HepG2 (cell line): Measurements from ENCODE around the gene SNED1. TPM values are rescaled to one million over a fixed set of nuclear protein-coding genes. Genes with fewer than 3 reads are reported as not detected.

ENCODE experiments used
- ARID4A ChIP-seq: sonication (generic); formaldehyde crosslinking; IDR thresholded peaks from 2 replicates; pipeline ENCODE4 v1.5.0; 2020; ENCODE audit warnings: mild to moderate bottlenecking, missing genetic modification reagents, borderline replicate concordance
- CREB1 ChIP-seq, 2 experiments: fragments of 450-650 bp in 1 of 2; IDR thresholded peaks; 2 replicates each; pipeline ENCODE4 v1.6.1; 2016 to 2017; ENCODE audit warnings: control low read depth in 1 of 2, mild to moderate bottlenecking in 1 of 2, missing compliant biosample characterization in 1 of 2, missing genetic modification characterization in 1 of 2
- ELF4 ChIP-seq: sonication (generic); formaldehyde crosslinking; IDR thresholded peaks from 2 replicates; pipeline ENCODE4 v1.5.0; 2020; ENCODE audit warnings: missing genetic modification reagents, mild to moderate bottlenecking, moderate library complexity, borderline replicate concordance
- ELK4 ChIP-seq: sonication (generic); formaldehyde crosslinking; IDR thresholded peaks from 2 replicates; pipeline ENCODE4 v1.9.0; 2021; ENCODE audit warnings: missing genetic modification reagents, borderline replicate concordance
- GATAD1 ChIP-seq: IDR thresholded peaks from 2 replicates; pipeline ENCODE4 v1.6.1; 2016; ENCODE audit warnings: missing genetic modification reagents, missing compliant biosample characterization
- JARID2 ChIP-seq: sonication (generic); formaldehyde crosslinking; IDR thresholded peaks from 2 replicates; pipeline ENCODE4 v1.8.1; 2023; ENCODE audit warnings: missing genetic modification reagents, inconsistent platforms; ENCODE audit not compliant: insufficient replicate concordance
- JUN ChIP-seq: sonication (generic); formaldehyde crosslinking; IDR thresholded peaks from 2 replicates; pipeline ENCODE4 v1.4.0; 2020; ENCODE audit warnings: mild to moderate bottlenecking, missing genetic modification reagents
- LCORL ChIP-seq, 2 experiments: fragments of 450-650 bp in 1 of 2; sonication (generic) in 1 of 2; formaldehyde crosslinking in 1 of 2; IDR thresholded peaks; 2 replicates each; pipeline versions ENCODE4 v1.5.0 to v1.6.1; 2017 to 2020; ENCODE audit warnings: antibody characterized with exemption in 1 of 2, missing genetic modification reagents in 1 of 2
- MBNL3 ChIP-seq: fragments of 250-450 bp; sonication (Bioruptor Pico); conservative IDR thresholded peaks from 2 replicates; pipeline ENCODE4 v1.8.0; 2022; ENCODE audit warnings: mild to moderate bottlenecking, inconsistent platforms
- RFX1 ChIP-seq: fragments of 450-650 bp; IDR thresholded peaks from 2 replicates; pipeline ENCODE4 v1.6.1; 2017
- STAT6 ChIP-seq: sonication (generic); formaldehyde crosslinking; IDR thresholded peaks from 2 replicates; pipeline ENCODE4 v1.4.0; 2020; ENCODE audit warnings: missing genetic modification reagents, mild to moderate bottlenecking, borderline replicate concordance
- ZBTB10 ChIP-seq: sonication (generic); formaldehyde crosslinking; IDR thresholded peaks from 2 replicates; pipeline ENCODE4 v1.4.0; 2020; ENCODE audit warnings: missing genetic modification reagents, borderline replicate concordance
- ZFAT ChIP-seq: sonication (generic); formaldehyde crosslinking; conservative IDR thresholded peaks from 2 replicates; pipeline ENCODE4 v1.8.1; 2023; ENCODE audit warnings: missing genetic modification reagents, inconsistent platforms
- ZNF230 ChIP-seq: sonication (generic); formaldehyde crosslinking; IDR thresholded peaks from 2 replicates; pipeline ENCODE4 v1.4.0; 2020; ENCODE audit warnings: mild to moderate bottlenecking, missing genetic modification reagents
- ZNF784 ChIP-seq: sonication (generic); formaldehyde crosslinking; IDR thresholded peaks from 2 replicates; pipeline ENCODE4 v1.5.1; 2020; ENCODE audit warnings: missing genetic modification reagents, mild to moderate bottlenecking, borderline replicate concordance
- ZNF790 ChIP-seq: sonication (generic); formaldehyde crosslinking; IDR thresholded peaks from 2 replicates; pipeline ENCODE4 v1.8.0; 2022; ENCODE audit warnings: missing genetic modification reagents, mild to moderate bottlenecking, borderline replicate concordance
- polyA plus RNA-seq, 8 experiments: library from polyadenylated mRNA; depleted of rRNA in 3 of 8; stranded (reverse) in 7 of 8; unstranded in 1 of 8; fragments of >200 nt; fragmentation: Illumina TruSeq in 4 of 8; extraction: Trizol in 4 of 8; gene quantifications; 2 replicates each; pipeline versions ENCODE4 v1.2.1 to v1.2.3, GENCODE V29; 2011 to 2016; ENCODE audit warnings: low read depth in 4 of 8, missing spikeins in 1 of 8, mixed read lengths in 1 of 8; ENCODE audit not compliant: insufficient read depth in 1 of 8
- total RNA-seq, 5 experiments: library from RNA; depleted of rRNA; stranded (reverse); fragments of >200 nt; fragmentation: Illumina TruSeq; extraction: Trizol; gene quantifications; 2 replicates each; pipeline ENCODE4 v1.2.3, GENCODE V29; 2016; ENCODE audit warnings: low read depth in 1 of 5

The SNED1 gene
- total and polyA plus RNA-seq, 2 of the 13 experiments (the other 11 are each of a cell fraction or from before 2014, with no cell fraction given) = 0.15 to 0.65 TPM

GRCh38 chr2:241081643-241082340, 83.4 kb downstream of the SNED1 start (continued):
- TF ChIP-seq ZNF784 (CRISPR knock-in tag) (no peak), CREB1 (IDR thresholded peaks at IDR 0.05) (no peak), CREB1 (CRISPR knock-in tag; IDR thresholded peaks at IDR 0.05) (no peak), GATAD1 (CRISPR knock-in tag) (no peak), JUN (CRISPR knock-in tag) (no peak), ZBTB10 (CRISPR knock-in tag) (peak; percentile 64; the same call in 1 of the 2 replicates), MBNL3 (no peak), ELF4 (CRISPR knock-in tag) (no peak), JARID2 (CRISPR knock-in tag) (no peak), STAT6 (no peak), LCORL (IDR thresholded peaks at IDR 0.05) (no peak), LCORL (CRISPR knock-in tag; IDR thresholded peaks at IDR 0.05) (no peak), ELK4 (CRISPR knock-in tag) (no peak), ZNF790 (CRISPR knock-in tag) (no peak), ARID4A (peak; percentile 33; the same call in 1 of the 2 replicates), ZFAT (CRISPR knock-in tag) (no peak), RFX1 (no peak), ZNF230 (no peak)
